Measurements from ENCODE around the gene BCLAF1.
"Not testable (repeated sequence)": the region's sequence is repeated elsewhere in the genome, so short reads cannot be mapped to it uniquely, and the experiment has no call there.

DNA sequence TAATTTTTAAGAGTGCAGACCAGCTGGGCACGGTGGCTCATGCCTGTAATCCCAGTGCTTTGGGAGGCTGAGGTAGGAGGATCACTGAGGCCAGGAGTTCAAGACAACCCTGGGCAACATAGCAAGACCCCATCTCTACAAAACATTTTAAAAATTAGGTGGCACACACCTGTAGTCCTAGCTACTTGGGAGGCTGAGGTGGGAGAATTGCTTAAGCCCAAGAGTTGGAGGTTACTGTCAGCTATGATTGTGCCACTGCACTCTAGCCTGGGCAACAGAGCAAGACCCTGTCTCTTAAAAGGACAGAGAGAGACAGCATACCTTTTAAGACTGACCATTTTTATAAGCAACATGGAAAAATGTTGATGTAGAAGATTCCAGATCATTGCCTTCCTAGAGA, 18.8 kb upstream of the BCLAF1 start:
- TF ChIP-seq, protein P1, sequence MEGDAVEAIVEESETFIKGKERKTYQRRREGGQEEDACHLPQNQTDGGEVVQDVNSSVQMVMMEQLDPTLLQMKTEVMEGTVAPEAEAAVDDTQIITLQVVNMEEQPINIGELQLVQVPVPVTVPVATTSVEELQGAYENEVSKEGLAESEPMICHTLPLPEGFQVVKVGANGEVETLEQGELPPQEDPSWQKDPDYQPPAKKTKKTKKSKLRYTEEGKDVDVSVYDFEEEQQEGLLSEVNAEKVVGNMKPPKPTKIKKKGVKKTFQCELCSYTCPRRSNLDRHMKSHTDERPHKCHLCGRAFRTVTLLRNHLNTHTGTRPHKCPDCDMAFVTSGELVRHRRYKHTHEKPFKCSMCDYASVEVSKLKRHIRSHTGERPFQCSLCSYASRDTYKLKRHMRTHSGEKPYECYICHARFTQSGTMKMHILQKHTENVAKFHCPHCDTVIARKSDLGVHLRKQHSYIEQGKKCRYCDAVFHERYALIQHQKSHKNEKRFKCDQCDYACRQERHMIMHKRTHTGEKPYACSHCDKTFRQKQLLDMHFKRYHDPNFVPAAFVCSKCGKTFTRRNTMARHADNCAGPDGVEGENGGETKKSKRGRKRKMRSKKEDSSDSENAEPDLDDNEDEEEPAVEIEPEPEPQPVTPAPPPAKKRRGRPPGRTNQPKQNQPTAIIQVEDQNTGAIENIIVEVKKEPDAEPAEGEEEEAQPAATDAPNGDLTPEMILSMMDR (IDR thresholded peaks at IDR 0.05): not testable (repeated sequence)
- not testable (repeated sequence) for TF ChIP-seq EZH2 (IDR thresholded peaks at IDR 0.05; ENCODE audit: borderline replicate concordance, insufficient read depth, low read depth, low read length, poor library complexity, severe bottlenecking)
